WTC11 (cell line): ENCODE results near the gene HIVEP2. TPM values are rescaled to one million over a fixed set of nuclear protein-coding genes. Genes with fewer than 3 reads are reported as not detected.

Experiments used
- ATAC-seq: fragments of 200-7000 bp; cut with Tn5 transposase; 2 replicates; pipeline ENCODE4 v1.10.0; 2021; ENCODE audit warnings: mild to moderate bottlenecking, moderate library complexity
- CTCF ChIA-PET: fragments of 300-600 bp; sonication (Branson Sonifier 250); formaldehyde crosslinking; loops from one replicate; lab custom pipeline; 2021; ENCODE audit warnings: antibody characterized with exemption; lab: Charles Lee
- POLR2A ChIA-PET: fragments of 350-600 bp; sonication (Branson Sonifier 250); formaldehyde crosslinking; loops from one replicate; lab custom pipeline; 2021; ENCODE audit warnings: antibody characterized with exemption; lab: Charles Lee
- DNase-seq: peaks from one replicate; pipeline ENCODE4 v3.0.0; 2021; ENCODE audit warnings: low spot score
- H3K27ac Mint-ChIP-seq: 2 replicates; pipeline ENCODE4 v1.8.0; 2021; ENCODE audit warnings: mixed read lengths
- H3K27me3 Mint-ChIP-seq: 2 replicates; pipeline ENCODE4 v1.8.0; 2021; ENCODE audit warnings: low read depth, mild to moderate bottlenecking, moderate library complexity, mixed read lengths
- H3K36me3 Mint-ChIP-seq: 2 replicates; pipeline ENCODE4 v1.8.0; 2021; ENCODE audit warnings: mixed read lengths
- H3K4me1 Mint-ChIP-seq: 2 replicates; pipeline ENCODE4 v1.8.0; 2022; ENCODE audit warnings: mixed read lengths
- H3K4me3 Mint-ChIP-seq: 2 replicates; pipeline ENCODE4 v1.8.0; 2021; ENCODE audit warnings: mild to moderate bottlenecking, moderate library complexity, mixed read lengths
- H3K9me3 Mint-ChIP-seq: 2 replicates; pipeline ENCODE4 v1.8.0; 2021; ENCODE audit warnings: mixed read lengths
- CBFB ChIP-seq: sonication (generic); formaldehyde crosslinking; IDR thresholded peaks from 2 replicates; pipeline ENCODE4 v1.8.1; 2022; ENCODE audit warnings: mild to moderate bottlenecking, low read depth, missing genetic modification reagents
- ESRRA ChIP-seq: sonication (generic); formaldehyde crosslinking; IDR thresholded peaks from 2 replicates; pipeline ENCODE4 v1.8.1; 2022; ENCODE audit warnings: mild to moderate bottlenecking, missing genetic modification reagents, borderline replicate concordance
- IRF2 ChIP-seq: sonication (generic); formaldehyde crosslinking; IDR thresholded peaks from 2 replicates; pipeline ENCODE4 v1.8.0; 2022; ENCODE audit warnings: low read depth, missing genetic modification reagents, borderline replicate concordance
- NR2C2 ChIP-seq: sonication (generic); formaldehyde crosslinking; IDR thresholded peaks from 2 replicates; pipeline ENCODE4 v1.8.0; 2022; ENCODE audit warnings: mild to moderate bottlenecking, missing genetic modification reagents
- NR3C1 ChIP-seq: sonication (generic); formaldehyde crosslinking; conservative IDR thresholded peaks from 2 replicates; pipeline ENCODE4 v1.8.1; 2023; ENCODE audit warnings: low read depth, mild to moderate bottlenecking, missing genetic modification reagents
- RELA ChIP-seq: sonication (generic); formaldehyde crosslinking; IDR thresholded peaks from 2 replicates; pipeline ENCODE4 v1.8.1; 2022; ENCODE audit warnings: missing genetic modification reagents, mild to moderate bottlenecking, borderline replicate concordance
- TP53 ChIP-seq: sonication (generic); formaldehyde crosslinking; IDR thresholded peaks from 2 replicates; pipeline ENCODE4 v1.8.1; 2023; ENCODE audit warnings: mild to moderate bottlenecking, missing genetic modification reagents
- ZNF232 ChIP-seq: sonication (generic); formaldehyde crosslinking; IDR thresholded peaks from 2 replicates; pipeline ENCODE4 v1.8.0; 2022; ENCODE audit warnings: mild to moderate bottlenecking, missing genetic modification reagents
- ZNF263 ChIP-seq: sonication (generic); formaldehyde crosslinking; IDR thresholded peaks from 2 replicates; pipeline ENCODE4 v1.8.1; 2022; ENCODE audit warnings: low read depth, mild to moderate bottlenecking, moderate library complexity, missing genetic modification reagents
- ZNF416 ChIP-seq: fragments of 250-450 bp; sonication (Bioruptor Pico); IDR thresholded peaks from 2 replicates; pipeline ENCODE4 v1.9.0; 2021; ENCODE audit warnings: mild to moderate bottlenecking, inconsistent platforms
- ZNF423 ChIP-seq: fragments of 250-450 bp; sonication (Bioruptor Pico); IDR thresholded peaks from 2 replicates; pipeline ENCODE4 v2.1.2; 2022; ENCODE audit warnings: mild to moderate bottlenecking, moderate library complexity
- ZNF671 ChIP-seq: fragments of 250-450 bp; sonication (Bioruptor Pico); IDR thresholded peaks from 2 replicates; pipeline ENCODE4 v1.8.0; 2021; ENCODE audit warnings: mild to moderate bottlenecking
- total RNA-seq: library from RNA; stranded (reverse); gene quantifications from 3 replicates; pipeline ENCODE4 v1.2.3, GENCODE V29; 2021
- TF ChIP-seq, protein P1 (sequence below): sonication (generic); formaldehyde crosslinking; IDR thresholded peaks from 2 replicates; pipeline ENCODE4 v1.8.0; 2023; ENCODE audit warnings: missing genetic modification reagents
- TF ChIP-seq, protein P2 (sequence below): fragments of 200-600 bp; IDR thresholded peaks from 2 replicates; pipeline ENCODE4 v1.8.0; 2022; ENCODE audit warnings: antibody characterized with exemption
- TF ChIP-seq, protein P3 (sequence below): sonication (generic); formaldehyde crosslinking; IDR thresholded peaks from 2 replicates; pipeline ENCODE4 v1.8.0; 2022; ENCODE audit warnings: mild to moderate bottlenecking, missing genetic modification reagents
- TF ChIP-seq, protein P4 (sequence below): sonication (generic); formaldehyde crosslinking; conservative IDR thresholded peaks from 2 replicates; pipeline ENCODE4 v1.8.1; 2022; ENCODE audit warnings: mild to moderate bottlenecking, missing genetic modification reagents
- TF ChIP-seq, protein P5 (sequence below): sonication (generic); formaldehyde crosslinking; conservative IDR thresholded peaks from 2 replicates; pipeline ENCODE4 v1.8.1; 2023; ENCODE audit warnings: mild to moderate bottlenecking, low read depth, missing genetic modification reagents, moderate library complexity
- TF ChIP-seq, protein P6 (sequence below): sonication (generic); formaldehyde crosslinking; IDR thresholded peaks from 2 replicates; pipeline ENCODE4 v1.8.1; 2022; ENCODE audit warnings: missing genetic modification reagents, borderline replicate concordance
- TF ChIP-seq, protein P7 (sequence below): sonication (generic); formaldehyde crosslinking; IDR thresholded peaks from 2 replicates; pipeline ENCODE4 v1.8.1; 2022; ENCODE audit warnings: mild to moderate bottlenecking, moderate library complexity, missing genetic modification reagents

Gene HIVEP2
- total RNA-seq, 1 experiment from 2014 or later = 11.5 TPM

DNA sequence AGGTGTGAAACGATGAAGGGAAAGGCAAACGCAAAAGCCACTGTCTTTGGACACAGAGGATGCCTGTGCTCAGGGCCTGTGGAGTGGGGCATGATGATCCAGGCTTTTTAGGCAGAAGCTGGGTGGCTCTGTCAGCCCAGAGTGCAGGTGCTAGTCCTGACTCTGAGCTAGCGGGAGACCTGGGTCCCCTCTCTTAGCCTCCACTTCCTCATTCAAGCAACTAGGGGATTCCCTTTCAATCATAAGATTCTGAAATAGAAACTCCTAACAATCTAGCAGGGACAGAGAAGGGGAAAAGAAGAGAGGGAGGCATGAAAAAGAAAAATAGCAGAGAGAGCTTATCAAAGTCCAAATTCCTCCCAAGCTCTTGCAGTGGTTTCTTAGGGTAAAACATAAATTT is 7.6 kb upstream of the HIVEP2 start:
- ATAC-seq (no peak), DNase-seq (no peak)
- H3K4me3 Mint-ChIP-seq = no peak overlapping the region
- H3K27ac Mint-ChIP-seq = no peak overlapping the region
- ChIA-PET CTCF (interaction anchor here (1.0 kb wide), 2 partner anchors 385 to 478 kb away, joined by 3 to 4 read pairs; no protein-coding TSS in a partner anchor), POLR2A (no interaction called here)
- H3K9me3 Mint-ChIP-seq = no peaks in the 10 kb centered on the region
- H3K27me3 Mint-ChIP-seq = peaks cover 7% of the 10 kb centered on the region
- TF ChIP-seq, protein P1, sequence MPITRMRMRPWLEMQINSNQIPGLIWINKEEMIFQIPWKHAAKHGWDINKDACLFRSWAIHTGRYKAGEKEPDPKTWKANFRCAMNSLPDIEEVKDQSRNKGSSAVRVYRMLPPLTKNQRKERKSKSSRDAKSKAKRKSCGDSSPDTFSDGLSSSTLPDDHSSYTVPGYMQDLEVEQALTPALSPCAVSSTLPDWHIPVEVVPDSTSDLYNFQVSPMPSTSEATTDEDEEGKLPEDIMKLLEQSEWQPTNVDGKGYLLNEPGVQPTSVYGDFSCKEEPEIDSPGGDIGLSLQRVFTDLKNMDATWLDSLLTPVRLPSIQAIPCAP = no peak
- TF ChIP-seq, protein P2, sequence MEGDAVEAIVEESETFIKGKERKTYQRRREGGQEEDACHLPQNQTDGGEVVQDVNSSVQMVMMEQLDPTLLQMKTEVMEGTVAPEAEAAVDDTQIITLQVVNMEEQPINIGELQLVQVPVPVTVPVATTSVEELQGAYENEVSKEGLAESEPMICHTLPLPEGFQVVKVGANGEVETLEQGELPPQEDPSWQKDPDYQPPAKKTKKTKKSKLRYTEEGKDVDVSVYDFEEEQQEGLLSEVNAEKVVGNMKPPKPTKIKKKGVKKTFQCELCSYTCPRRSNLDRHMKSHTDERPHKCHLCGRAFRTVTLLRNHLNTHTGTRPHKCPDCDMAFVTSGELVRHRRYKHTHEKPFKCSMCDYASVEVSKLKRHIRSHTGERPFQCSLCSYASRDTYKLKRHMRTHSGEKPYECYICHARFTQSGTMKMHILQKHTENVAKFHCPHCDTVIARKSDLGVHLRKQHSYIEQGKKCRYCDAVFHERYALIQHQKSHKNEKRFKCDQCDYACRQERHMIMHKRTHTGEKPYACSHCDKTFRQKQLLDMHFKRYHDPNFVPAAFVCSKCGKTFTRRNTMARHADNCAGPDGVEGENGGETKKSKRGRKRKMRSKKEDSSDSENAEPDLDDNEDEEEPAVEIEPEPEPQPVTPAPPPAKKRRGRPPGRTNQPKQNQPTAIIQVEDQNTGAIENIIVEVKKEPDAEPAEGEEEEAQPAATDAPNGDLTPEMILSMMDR = no peak
- no peak for TF ChIP-seq NR3C1 (CRISPR knock-in tag)
- TF ChIP-seq IRF2 = no peak
- TF ChIP-seq ZNF416 (CRISPR knock-in tag) = no peak
- TF ChIP-seq, protein P3, sequence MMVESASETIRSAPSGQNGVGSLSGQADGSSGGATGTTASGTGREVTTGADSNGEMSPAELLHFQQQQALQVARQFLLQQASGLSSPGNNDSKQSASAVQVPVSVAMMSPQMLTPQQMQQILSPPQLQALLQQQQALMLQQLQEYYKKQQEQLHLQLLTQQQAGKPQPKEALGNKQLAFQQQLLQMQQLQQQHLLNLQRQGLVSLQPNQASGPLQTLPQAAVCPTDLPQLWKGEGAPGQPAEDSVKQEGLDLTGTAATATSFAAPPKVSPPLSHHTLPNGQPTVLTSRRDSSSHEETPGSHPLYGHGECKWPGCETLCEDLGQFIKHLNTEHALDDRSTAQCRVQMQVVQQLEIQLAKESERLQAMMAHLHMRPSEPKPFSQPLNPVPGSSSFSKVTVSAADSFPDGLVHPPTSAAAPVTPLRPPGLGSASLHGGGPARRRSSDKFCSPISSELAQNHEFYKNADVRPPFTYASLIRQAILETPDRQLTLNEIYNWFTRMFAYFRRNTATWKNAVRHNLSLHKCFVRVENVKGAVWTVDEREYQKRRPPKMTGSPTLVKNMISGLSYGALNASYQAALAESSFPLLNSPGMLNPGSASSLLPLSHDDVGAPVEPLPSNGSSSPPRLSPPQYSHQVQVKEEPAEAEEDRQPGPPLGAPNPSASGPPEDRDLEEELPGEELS (CRISPR knock-in tag) = no peak
- no peak for TF ChIP-seq ZNF671
- no peak for TF ChIP-seq ZNF263 (CRISPR knock-in tag)
- TF ChIP-seq, protein P4, sequence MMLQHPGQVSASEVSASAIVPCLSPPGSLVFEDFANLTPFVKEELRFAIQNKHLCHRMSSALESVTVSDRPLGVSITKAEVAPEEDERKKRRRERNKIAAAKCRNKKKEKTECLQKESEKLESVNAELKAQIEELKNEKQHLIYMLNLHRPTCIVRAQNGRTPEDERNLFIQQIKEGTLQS (CRISPR knock-in tag) = no peak
- TF ChIP-seq CBFB = no peak
- no peak for TF ChIP-seq ZNF232 (CRISPR knock-in tag)
- TF ChIP-seq TP53 (CRISPR knock-in tag) = no peak
- TF ChIP-seq ESRRA = no peak
- TF ChIP-seq, protein P5, sequence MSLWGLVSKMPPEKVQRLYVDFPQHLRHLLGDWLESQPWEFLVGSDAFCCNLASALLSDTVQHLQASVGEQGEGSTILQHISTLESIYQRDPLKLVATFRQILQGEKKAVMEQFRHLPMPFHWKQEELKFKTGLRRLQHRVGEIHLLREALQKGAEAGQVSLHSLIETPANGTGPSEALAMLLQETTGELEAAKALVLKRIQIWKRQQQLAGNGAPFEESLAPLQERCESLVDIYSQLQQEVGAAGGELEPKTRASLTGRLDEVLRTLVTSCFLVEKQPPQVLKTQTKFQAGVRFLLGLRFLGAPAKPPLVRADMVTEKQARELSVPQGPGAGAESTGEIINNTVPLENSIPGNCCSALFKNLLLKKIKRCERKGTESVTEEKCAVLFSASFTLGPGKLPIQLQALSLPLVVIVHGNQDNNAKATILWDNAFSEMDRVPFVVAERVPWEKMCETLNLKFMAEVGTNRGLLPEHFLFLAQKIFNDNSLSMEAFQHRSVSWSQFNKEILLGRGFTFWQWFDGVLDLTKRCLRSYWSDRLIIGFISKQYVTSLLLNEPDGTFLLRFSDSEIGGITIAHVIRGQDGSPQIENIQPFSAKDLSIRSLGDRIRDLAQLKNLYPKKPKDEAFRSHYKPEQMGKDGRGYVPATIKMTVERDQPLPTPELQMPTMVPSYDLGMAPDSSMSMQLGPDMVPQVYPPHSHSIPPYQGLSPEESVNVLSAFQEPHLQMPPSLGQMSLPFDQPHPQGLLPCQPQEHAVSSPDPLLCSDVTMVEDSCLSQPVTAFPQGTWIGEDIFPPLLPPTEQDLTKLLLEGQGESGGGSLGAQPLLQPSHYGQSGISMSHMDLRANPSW (CRISPR knock-in tag) = no peak
- no peak for TF ChIP-seq ZNF423 (CRISPR knock-in tag)
- TF ChIP-seq RELA = no peak
- TF ChIP-seq, protein P6, sequence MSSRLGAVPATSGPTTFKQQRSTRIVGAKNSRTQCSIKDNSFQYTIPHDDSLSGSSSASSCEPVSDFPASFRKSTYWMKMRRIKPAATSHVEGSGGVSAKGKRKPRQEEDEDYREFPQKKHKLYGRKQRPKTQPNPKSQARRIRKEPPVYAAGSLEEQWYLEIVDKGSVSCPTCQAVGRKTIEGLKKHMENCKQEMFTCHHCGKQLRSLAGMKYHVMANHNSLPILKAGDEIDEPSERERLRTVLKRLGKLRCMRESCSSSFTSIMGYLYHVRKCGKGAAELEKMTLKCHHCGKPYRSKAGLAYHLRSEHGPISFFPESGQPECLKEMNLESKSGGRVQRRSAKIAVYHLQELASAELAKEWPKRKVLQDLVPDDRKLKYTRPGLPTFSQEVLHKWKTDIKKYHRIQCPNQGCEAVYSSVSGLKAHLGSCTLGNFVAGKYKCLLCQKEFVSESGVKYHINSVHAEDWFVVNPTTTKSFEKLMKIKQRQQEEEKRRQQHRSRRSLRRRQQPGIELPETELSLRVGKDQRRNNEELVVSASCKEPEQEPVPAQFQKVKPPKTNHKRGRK (CRISPR knock-in tag) = no peak
- TF ChIP-seq, protein P7, sequence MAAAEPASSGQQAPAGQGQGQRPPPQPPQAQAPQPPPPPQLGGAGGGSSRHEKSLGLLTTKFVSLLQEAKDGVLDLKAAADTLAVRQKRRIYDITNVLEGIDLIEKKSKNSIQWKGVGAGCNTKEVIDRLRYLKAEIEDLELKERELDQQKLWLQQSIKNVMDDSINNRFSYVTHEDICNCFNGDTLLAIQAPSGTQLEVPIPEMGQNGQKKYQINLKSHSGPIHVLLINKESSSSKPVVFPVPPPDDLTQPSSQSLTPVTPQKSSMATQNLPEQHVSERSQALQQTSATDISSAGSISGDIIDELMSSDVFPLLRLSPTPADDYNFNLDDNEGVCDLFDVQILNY (CRISPR knock-in tag) = no peak
- no peak for TF ChIP-seq NR2C2
- no peaks in the 10 kb centered on the region for H3K36me3 Mint-ChIP-seq
- peaks cover 19% of the 10 kb centered on the region for H3K4me1 Mint-ChIP-seq
